ENCODE results near the gene PDE3A. TPM values are rescaled to one million over a fixed set of nuclear protein-coding genes. Genes with fewer than 3 reads are reported as not detected.

Gene PDE3A
- polyA plus RNA-seq, 1 experiment, result 3.5 TPM

- no peak for DNase-seq (ENCODE audit: low read depth)
- TF ChIP-seq, protein P1, sequence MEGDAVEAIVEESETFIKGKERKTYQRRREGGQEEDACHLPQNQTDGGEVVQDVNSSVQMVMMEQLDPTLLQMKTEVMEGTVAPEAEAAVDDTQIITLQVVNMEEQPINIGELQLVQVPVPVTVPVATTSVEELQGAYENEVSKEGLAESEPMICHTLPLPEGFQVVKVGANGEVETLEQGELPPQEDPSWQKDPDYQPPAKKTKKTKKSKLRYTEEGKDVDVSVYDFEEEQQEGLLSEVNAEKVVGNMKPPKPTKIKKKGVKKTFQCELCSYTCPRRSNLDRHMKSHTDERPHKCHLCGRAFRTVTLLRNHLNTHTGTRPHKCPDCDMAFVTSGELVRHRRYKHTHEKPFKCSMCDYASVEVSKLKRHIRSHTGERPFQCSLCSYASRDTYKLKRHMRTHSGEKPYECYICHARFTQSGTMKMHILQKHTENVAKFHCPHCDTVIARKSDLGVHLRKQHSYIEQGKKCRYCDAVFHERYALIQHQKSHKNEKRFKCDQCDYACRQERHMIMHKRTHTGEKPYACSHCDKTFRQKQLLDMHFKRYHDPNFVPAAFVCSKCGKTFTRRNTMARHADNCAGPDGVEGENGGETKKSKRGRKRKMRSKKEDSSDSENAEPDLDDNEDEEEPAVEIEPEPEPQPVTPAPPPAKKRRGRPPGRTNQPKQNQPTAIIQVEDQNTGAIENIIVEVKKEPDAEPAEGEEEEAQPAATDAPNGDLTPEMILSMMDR (IDR thresholded peaks at IDR 0.05; ENCODE audit: insufficient read depth, low read depth, low read length), result no peak
- ChIA-PET CTCF (interaction anchor here (1.9 kb wide), 1 partner anchor 9 kb away, joined by 4 read pairs; no protein-coding TSS in a partner anchor), POLR2A (no interaction called here)
- Histone ChIP-seq H3K27me3 (ENCODE audit: control insufficient read depth, insufficient read depth, low read length) (no peaks in the 10 kb centered on the region), H3K36me3 (ENCODE audit: control insufficient read depth, insufficient read depth, low read length) (no peaks in the 10 kb centered on the region), H3K4me3 (ENCODE audit: low read depth, low read length) (no peak overlapping the region)
These were observed 12.3 kb upstream of the PDE3A start for GRCh38 chr12:20356048-20356447.

DNA sequence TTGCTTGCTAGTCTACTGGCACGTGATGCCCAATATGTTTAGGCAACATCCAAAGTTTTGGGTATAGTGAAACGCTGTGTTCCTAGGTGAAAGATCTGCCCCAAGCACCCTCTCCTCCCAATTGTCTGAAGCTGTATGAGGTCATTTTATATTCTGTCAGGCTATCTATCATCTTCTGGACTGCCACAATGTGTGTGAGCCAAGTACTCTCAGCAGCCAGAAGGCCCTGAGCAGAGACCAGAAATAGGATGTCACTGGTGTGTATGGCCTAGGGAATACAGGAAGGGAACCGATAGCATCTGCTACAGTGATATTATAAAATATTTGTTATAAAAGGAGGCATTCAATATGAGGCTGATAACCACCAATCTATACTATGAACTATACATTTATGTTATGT is 7.9 kb upstream of the PDE3A start:
- POLR2A ChIA-PET, result no interaction called here
- TF ChIP-seq, protein P1 (IDR thresholded peaks at IDR 0.05; ENCODE audit: insufficient read depth, low read depth, low read length), result no peak
- DNase-seq (ENCODE audit: low read depth), result no peak
- no peaks in the 10 kb centered on the region for H3K27me3 ChIP-seq (ENCODE audit: control insufficient read depth, insufficient read depth, low read length)
- H3K36me3 ChIP-seq (ENCODE audit: control insufficient read depth, insufficient read depth, low read length), result no peaks in the 10 kb centered on the region
- CTCF ChIA-PET, result no interaction called here
- H3K4me3 ChIP-seq (ENCODE audit: low read depth, low read length), result no peak overlapping the region

GRCh38 chr12:20361416-20361815 is 6.9 kb upstream of the PDE3A start:
- no peaks in the 10 kb centered on the region for H3K36me3 ChIP-seq (ENCODE audit: control insufficient read depth, insufficient read depth, low read length)
- TF ChIP-seq, protein P1 (IDR thresholded peaks at IDR 0.05; ENCODE audit: insufficient read depth, low read depth, low read length), result no peak
- ChIA-PET CTCF (no interaction called here), POLR2A (interaction anchor here (0.6 kb wide), 1 partner anchor 291 kb away, joined by 3 read pairs; no protein-coding TSS in a partner anchor)
- no peak overlapping the region for H3K4me3 ChIP-seq (ENCODE audit: low read depth, low read length)
- no peak for DNase-seq (ENCODE audit: low read depth)
- H3K27me3 ChIP-seq (ENCODE audit: control insufficient read depth, insufficient read depth, low read length), result no peaks in the 10 kb centered on the region

- H3K4me3 ChIP-seq (ENCODE audit: low read depth, low read length), result no peak overlapping the region
- TF ChIP-seq, protein P1 (IDR thresholded peaks at IDR 0.05; ENCODE audit: insufficient read depth, low read depth, low read length), result no peak
- no peaks in the 10 kb centered on the region for H3K27me3 ChIP-seq (ENCODE audit: control insufficient read depth, insufficient read depth, low read length)
- ChIA-PET POLR2A (no interaction called here), CTCF (interaction anchor here (0.8 to 1.0 kb wide), 2 partner anchors 9 to 10 kb away, joined by 3 to 4 read pairs; no protein-coding TSS in a partner anchor)
- DNase-seq (ENCODE audit: low read depth), result no peak
- no peaks in the 10 kb centered on the region for H3K36me3 ChIP-seq (ENCODE audit: control insufficient read depth, insufficient read depth, low read length)
These were observed 3.8 kb upstream of the PDE3A start for GRCh38 chr12:20364501-20364900.

GRCh38 chr12:20366776-20367409 is 1.4 kb upstream of the PDE3A start:
- TF ChIP-seq, protein P1 (IDR thresholded peaks at IDR 0.05; ENCODE audit: insufficient read depth, low read depth, low read length), result no peak

More at GRCh38 chr12:20366776-20367409, 1.4 kb upstream of the PDE3A start:
- H3K36me3 ChIP-seq (ENCODE audit: control insufficient read depth, insufficient read depth, low read length), result no peaks in the 10 kb centered on the region
- no peak for DNase-seq (ENCODE audit: low read depth)
- no peaks in the 10 kb centered on the region for H3K27me3 ChIP-seq (ENCODE audit: control insufficient read depth, insufficient read depth, low read length)
- POLR2A ChIA-PET, result no interaction called here
- no peak overlapping the region for H3K4me3 ChIP-seq (ENCODE audit: low read depth, low read length)
- CTCF ChIA-PET, result interaction anchor here (1.5 to 1.8 kb wide), 2 partner anchors 10 to 451 kb away, joined by 3 to 6 read pairs; no protein-coding TSS in a partner anchor
